GM21528 (cell line): ENCODE results near the gene MRTO4.
"Not testable (repeated sequence)": the region's sequence is repeated elsewhere in the genome, so short reads cannot be mapped to it uniquely, and the experiment has no call there.

Source experiments
- ATAC-seq: cut with Tn5 transposase; IDR thresholded peaks from one replicate; pipeline ENCODE4 v1.9.1; 2021; ENCODE audit warnings: mild to moderate bottlenecking, moderate library complexity; ENCODE audit not compliant: unreplicated experiment, low FRiP score

The MRTO4 gene

DNA sequence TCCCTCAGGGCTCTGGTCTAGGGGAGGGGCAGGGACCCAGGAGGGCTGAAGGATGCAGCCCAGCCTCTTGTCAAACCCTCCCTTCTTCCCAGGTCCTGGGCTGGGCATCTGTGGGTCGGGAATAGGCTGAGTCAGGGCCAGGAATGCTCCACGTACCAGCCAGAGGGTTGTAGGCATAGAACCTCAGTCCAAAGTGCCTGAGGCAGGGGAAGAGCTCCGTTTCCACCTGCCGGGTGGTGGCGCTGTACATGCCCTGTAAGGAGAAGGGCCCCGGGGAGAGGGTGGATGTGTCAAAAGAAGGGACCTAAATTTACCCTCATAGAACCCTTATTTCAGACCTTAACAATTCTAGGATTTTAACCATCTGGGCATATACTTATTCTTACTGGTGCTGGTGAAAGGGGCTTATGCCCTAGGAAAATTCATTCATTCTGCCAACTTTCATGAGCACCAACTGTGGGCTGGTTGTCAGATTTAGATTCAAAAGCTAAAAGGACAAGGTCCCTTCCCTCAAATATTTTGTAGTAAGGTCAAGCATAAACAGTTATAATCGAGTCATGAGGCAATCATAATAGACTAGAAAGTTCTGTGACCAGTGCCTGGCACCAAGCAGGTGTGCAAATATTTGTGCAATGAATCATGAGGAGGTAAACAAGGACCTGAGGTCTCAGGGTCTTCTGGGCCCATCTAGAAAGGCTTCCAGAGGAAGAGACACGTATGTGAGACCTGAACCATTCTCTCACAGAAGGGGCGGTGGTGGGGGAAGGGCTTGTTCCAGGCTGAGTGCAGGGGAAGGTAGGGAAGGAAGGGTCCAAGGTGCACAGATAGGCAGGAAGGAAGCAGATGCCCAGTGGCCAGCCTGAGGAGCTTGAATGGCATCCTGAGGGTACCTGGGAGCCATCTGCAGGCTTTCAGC, 18.1 kb downstream of the MRTO4 start:
- ATAC-seq, result not testable (repeated sequence)

- not testable (repeated sequence) for ATAC-seq
These were observed 18.7 kb downstream of the MRTO4 start for GRCh38 chr1:19270343-19270730.

DNA sequence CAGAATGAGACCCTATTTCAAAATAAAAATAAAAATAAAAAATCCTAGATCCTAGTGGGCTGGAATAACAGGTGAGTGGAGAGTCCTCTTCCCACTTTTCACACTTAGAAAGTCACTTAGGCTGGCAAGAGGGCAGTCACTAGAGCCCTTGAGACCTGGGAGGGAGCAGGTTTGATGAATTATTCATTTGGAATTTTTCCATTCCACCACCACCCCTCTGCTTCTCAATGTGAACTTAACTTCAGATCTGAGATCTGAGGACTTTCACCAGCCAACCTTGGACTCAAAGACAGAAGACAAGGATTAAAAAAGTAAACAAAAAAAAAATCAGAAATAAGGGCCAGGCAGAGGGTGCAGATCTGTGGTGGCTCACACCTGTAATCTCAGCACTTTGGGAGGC, 20.5 kb downstream of the MRTO4 start:
- no peak for ATAC-seq

DNA sequence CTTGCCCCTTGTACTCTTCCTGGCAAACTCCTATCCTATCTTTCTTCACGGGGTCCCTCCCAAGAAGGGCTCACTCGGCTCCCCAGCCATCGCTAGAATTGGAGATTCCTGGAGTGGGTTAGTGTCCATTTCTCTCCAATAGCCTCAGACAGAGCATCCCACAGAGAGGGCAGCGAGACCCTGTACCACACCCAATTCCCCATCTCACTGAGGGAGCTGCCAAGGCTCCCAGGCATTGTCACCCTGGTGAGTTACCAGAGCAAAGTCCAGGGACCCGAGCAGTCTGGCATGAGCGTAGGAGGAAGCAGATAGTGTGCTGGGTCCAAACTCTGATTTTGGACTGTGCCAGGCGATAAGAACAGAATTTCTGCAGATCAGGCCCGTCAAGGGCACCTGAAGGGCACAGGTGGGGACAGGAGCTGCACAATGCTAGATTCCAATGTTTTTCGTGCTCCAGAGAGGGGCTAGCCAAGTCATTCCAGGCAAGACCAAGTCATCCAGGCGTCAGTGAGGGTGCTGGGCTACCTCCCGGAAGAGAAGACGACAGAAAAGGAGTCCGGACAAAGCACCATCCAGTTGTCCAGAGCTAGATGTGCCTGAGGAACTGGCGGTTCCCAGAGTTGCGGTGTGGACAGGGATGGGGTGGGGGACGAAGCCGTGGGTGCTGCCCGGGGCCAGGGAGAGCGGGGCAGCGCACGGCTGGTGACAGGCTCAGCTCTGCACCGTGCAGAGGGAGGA, 21.7 kb downstream of the MRTO4 start:
- no peak for ATAC-seq

GRCh38 chr1:19273844-19274531, 22.4 kb downstream of the MRTO4 start:
- ATAC-seq, result not testable (repeated sequence)

- no peak for ATAC-seq
These were observed 23.0 kb downstream of the MRTO4 start for GRCh38 chr1:19274636-19275035.

- no peak for ATAC-seq
These were observed 32.3 kb downstream of the MRTO4 start for GRCh38 chr1:19283891-19284290.

- no peak for ATAC-seq
These were observed 33.3 kb downstream of the MRTO4 start for GRCh38 chr1:19284881-19285280.

GRCh38 chr1:19285366-19285765, 33.8 kb downstream of the MRTO4 start:
- ATAC-seq, result not testable (repeated sequence)

- ATAC-seq, result not testable (repeated sequence)
These were observed 34.2 kb downstream of the MRTO4 start for GRCh38 chr1:19285807-19286206.

DNA sequence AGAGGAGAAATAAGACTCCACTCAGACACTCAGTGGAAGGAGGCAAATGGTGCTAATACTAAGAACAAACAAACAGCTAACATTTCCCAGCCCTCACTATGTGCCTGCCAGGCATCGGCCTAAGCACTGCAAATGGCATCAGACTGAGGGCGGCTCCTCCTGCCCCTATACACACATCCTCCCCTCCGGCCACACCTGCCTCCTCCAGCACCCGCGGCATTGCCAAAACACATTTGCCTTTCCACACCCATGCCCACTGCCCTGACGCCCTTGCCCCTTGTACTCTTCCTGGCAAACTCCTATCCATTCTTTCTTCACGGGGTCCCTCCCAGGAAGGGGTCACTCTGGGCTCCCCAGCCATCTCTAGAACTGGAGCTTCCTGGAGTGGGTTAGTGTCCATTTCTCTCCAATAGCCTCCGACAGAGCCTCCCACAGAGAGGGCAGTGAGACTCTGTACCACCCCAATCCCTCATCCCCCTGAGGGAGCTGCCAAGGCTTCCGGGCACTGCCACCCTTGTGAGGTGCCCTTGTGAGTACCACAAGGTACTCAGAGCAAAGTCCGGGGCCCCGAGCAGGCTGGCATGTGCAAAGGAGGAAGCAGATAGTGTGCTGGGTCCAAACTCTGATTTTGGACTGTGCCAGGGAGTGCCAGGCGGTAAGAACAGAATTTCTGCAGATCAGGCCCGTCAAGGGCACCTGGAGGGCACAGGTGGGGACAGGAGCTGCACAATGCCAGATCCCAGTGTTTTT, 36.0 kb downstream of the MRTO4 start:
- ATAC-seq, result no peak

GRCh38 chr1:19288324-19289241, 37.0 kb downstream of the MRTO4 start, which contains the start of gene AKR7A3:
TSS of gene AKR7A3 (minus strand) at chr1:19288770. CDS start at chr1:19288709, 61 bp downstream.
- not testable (repeated sequence) for ATAC-seq

DNA sequence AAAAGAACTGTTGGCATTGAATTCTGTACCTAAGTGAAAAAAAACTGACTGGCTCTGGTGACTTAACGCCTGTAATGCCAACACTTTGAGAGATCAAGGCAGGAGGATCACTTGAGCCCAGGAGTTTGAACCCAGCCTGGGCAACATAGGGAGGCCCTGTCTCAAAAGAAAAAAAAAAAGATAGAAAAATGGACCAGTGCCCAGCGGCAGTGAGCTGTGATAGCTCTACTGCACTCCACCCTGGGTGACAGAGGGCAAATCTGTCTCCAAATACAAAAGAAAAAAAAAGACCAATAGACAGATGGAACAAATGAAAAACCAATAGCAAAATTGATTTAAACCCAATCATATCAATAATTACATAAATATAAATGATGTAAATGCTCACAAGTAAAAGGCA, 37.6 kb downstream of the MRTO4 start:
- no peak for ATAC-seq

DNA sequence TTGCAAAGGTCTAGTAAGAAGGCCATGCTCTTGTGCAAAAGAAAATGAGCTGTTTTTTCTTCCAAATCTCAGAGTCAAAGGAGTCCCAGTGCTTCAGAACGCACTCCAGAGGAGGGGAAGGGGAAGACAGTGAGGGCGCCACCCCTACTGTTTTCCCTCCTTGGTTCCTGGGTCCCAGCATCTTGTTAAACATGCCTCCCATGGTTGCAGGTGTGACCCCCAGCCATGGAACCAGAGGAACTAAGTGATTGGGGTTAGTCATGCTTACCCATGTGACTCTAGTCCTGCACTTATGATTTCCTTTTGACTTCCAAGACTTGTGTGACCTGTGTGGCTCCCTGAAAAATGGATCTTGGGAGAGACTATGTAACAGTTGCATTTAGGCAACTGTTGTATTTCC, 43.0 kb downstream of the MRTO4 start:
- ATAC-seq, result no peak

DNA sequence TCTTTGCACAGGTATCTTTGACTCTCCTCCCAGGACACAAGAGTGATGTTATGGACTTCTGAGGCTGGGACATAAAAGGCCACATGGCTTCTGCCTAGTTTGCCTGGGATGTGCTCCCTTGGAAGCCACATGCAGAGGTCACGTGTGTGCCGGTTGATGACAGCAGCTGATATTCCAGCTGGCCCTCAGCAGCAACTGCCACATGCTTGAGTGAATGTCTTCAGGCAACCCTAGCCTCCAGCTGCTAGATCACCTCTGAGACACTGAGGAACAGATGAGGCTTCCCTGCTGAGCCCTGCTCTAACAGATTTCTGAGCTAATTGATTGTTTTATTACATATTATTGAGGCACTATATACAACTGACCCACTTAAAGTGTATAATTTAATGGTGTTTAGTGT, 48.6 kb downstream of the MRTO4 start:
- ATAC-seq, result no peak

DNA sequence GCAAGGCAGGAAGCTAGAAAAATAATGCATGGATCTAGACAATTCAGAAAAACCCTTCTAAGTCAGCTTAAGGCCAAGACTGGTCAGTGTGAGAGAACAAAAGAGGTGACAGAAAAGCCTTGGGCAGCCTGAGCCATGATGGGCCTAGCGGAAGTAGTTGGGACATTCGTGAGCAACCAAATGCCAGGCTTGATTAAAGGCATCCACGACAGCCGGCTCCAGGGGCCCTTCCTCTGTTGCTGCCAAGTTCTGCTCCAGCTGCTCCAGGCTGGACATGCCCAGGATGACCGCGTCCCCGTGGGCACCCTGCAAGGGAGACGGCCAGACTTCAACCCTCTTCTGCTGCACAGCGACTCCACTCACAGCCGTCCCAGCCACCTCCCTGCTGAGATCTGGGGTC, 52.5 kb downstream of the MRTO4 start:
- not testable (repeated sequence) for ATAC-seq

GRCh38 chr1:19305880-19306279, 54.3 kb downstream of the MRTO4 start:
- ATAC-seq, result no peak

DNA sequence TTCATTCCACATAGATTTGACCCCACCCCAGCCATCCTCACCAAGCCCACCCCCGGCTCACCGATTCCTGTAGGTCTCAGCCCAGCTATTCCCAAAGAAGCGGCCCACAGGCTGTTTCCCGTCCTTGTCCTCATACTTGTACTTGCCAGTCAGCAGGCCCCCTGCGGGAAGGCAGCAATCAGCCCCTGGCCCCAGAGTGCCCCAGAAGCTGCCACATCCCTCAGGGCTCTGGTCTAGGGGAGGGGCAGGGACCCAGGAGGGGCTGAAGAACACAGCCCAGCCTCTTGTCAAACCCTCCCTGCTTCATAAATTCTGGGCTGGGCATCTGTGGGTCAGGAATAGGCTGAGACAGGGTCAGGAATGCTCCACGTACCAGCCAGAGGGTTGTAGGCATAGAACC, 55.3 kb downstream of the MRTO4 start:
- ATAC-seq, result no peak

DNA sequence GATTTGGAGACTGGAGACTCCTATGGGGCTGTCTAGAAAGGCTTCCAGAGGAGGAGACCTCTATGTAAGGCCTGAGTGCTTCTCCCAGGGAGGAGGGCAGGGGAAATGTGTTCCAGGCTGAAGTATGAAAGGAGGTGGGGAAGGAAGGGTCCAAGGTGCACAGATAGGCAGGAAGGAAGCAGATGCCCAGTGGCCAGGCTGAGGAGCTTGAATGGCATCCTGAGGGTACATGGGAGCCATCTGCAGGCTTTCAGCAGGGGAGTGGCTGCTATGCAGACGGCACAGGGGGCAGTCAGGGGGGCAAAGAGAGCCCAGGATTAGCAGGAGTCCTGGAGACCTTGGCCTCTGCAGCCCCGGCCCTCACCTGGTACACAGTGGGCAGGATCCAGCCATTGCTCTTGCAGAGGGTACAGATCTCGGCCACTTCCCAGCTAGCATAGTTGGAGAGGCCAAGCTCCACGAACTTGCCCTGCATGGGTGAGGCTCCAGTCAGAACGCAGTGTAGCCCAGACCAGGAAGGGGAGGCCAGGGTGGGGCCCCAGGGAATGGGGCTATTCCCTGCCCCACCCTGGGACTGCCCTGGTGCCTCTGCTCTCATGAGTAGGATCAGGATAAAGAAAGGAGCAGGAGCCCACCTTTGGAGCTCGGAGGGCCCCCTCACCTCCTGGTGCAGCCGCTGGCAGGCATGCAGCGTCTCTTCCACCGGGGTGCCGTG, 56.3 kb downstream of the MRTO4 start:
- ATAC-seq, result no peak
